ENCODE data around the gene LBH. TPM values are rescaled to one million over a fixed set of nuclear protein-coding genes. Genes with fewer than 3 reads are reported as not detected.

Gene LBH
- total and polyA plus RNA-seq, 7 donors = 6.5 to 15.5 (median 11.1) TPM

GRCh38 chr2:30272286-30272685 lies 41.0 kb downstream of the LBH start:
- H3K4me1 ChIP-seq = no peaks in the 10 kb centered on the region
- H3K9me3 ChIP-seq = no peaks in the 10 kb centered on the region
- ATAC-seq = no peak
- intact Hi-C loops (cut with DNase I) = no loop called here
- 69 to 82% (median 75%) methylated on average over 8 of the region's 8 CpGs for WGBS, 3 donors
- no peak overlapping the region for H3K4me3 ChIP-seq
- TF ChIP-seq CTCF (IDR thresholded peaks at IDR 0.05) = no peak
- DNase-seq = no peak
- H3K27me3 ChIP-seq (ENCODE audit: insufficient read depth in 3 of 3, low read length in 2 of 3) = no peaks in the 10 kb centered on the region
- H3K36me3 ChIP-seq (ENCODE audit: insufficient read depth in 1 of 2, low read depth in 1 of 2) = no peaks in the 10 kb centered on the region
- no peak overlapping the region for H3K27ac ChIP-seq

GRCh38 chr2:30272761-30273573 lies 41.6 kb downstream of the LBH start:
- 55 to 61% (median 55%) methylated on average over 5 of the region's 5 CpGs for WGBS, 3 donors
- Histone ChIP-seq H3K4me3 (no peak overlapping the region), H3K9me3 (no peaks in the 10 kb centered on the region), H3K27ac (no peak overlapping the region), H3K36me3 (ENCODE audit: insufficient read depth in 1 of 2, low read depth in 1 of 2) (no peaks in the 10 kb centered on the region), H3K27me3 (ENCODE audit: insufficient read depth in 3 of 3, low read length in 2 of 3) (no peaks in the 10 kb centered on the region), H3K4me1 (no peaks in the 10 kb centered on the region)
- intact Hi-C loops (cut with DNase I) = no loop called here
- no peak for ATAC-seq
- no peak for TF ChIP-seq CTCF (IDR thresholded peaks at IDR 0.05)
- no peak for DNase-seq

- intact Hi-C loops (cut with DNase I) = no loop called here
- ATAC-seq (no peak), DNase-seq (no peak)
- no peak for TF ChIP-seq CTCF (IDR thresholded peaks at IDR 0.05)
- no peaks in the 10 kb centered on the region for H3K4me1 ChIP-seq
- no peak overlapping the region for H3K27ac ChIP-seq
- H3K36me3 ChIP-seq (ENCODE audit: insufficient read depth in 1 of 2, low read depth in 1 of 2) = no peaks in the 10 kb centered on the region
- H3K27me3 ChIP-seq (ENCODE audit: insufficient read depth in 3 of 3, low read length in 2 of 3) = no peaks in the 10 kb centered on the region
- H3K4me3 ChIP-seq = no peak overlapping the region
- H3K9me3 ChIP-seq = no peaks in the 10 kb centered on the region
- 76 to 90% (median 89%) methylated on average over 3 of the region's 3 CpGs for WGBS, 3 donors
These were observed 42.2 kb downstream of the LBH start for GRCh38 chr2:30273574-30273929.

GRCh38 chr2:30275256-30275655 lies 43.9 kb downstream of the LBH start:
- Histone ChIP-seq H3K36me3 (ENCODE audit: insufficient read depth in 1 of 2, low read depth in 1 of 2) (no peaks in the 10 kb centered on the region), H3K4me1 (no peaks in the 10 kb centered on the region), H3K9me3 (no peaks in the 10 kb centered on the region), H3K27ac (no peak overlapping the region), H3K27me3 (ENCODE audit: insufficient read depth in 3 of 3, low read length in 2 of 3) (no peaks in the 10 kb centered on the region), H3K4me3 (no peak overlapping the region)
- DNase-seq (no peak), ATAC-seq (no peak)
- intact Hi-C loops (cut with DNase I) = no loop called here
- 94 to 98% (median 98%) methylated on average over 3 of the region's 3 CpGs for WGBS, 3 donors
- no peak for TF ChIP-seq CTCF (IDR thresholded peaks at IDR 0.05)

- Histone ChIP-seq H3K9me3 (no peaks in the 10 kb centered on the region), H3K27me3 (ENCODE audit: insufficient read depth in 3 of 3, low read length in 2 of 3) (no peaks in the 10 kb centered on the region), H3K27ac (no peak overlapping the region), H3K4me1 (no peaks in the 10 kb centered on the region), H3K4me3 (no peak overlapping the region), H3K36me3 (ENCODE audit: insufficient read depth in 1 of 2, low read depth in 1 of 2) (no peaks in the 10 kb centered on the region)
- DNase-seq (no peak), ATAC-seq (no peak)
- TF ChIP-seq CTCF (IDR thresholded peaks at IDR 0.05) = no peak
- 82 to 93% (median 89%) methylated on average over 4 of the region's 4 CpGs for WGBS, 3 donors
- intact Hi-C loops (cut with DNase I) = no loop called here
These were observed 45.1 kb downstream of the LBH start for GRCh38 chr2:30276455-30276911.
